Keratinocyte (primary cell): ENCODE results near the gene RAD51AP2. TPM values are rescaled to one million over a fixed set of nuclear protein-coding genes. Genes with fewer than 3 reads are reported as not detected.
A peak's percentile ranks its signal among the peaks of the same experiment; 100 is the strongest.

Experiments used
- DNase-seq: peaks from one replicate; pipeline ENCODE4 v3.0.0-alpha.2; 2011; ENCODE audit warnings: low read depth, missing footprints, low spot score
- FAIRE-seq: peaks from 2 replicates; lab custom pipeline; 2011; peaks lifted over from hg19 to GRCh38; lab: Jason Lieb, UNC
- H2AFZ ChIP-seq: 2 replicates; pipeline ENCODE4 v1.6.0; 2012; ENCODE audit warnings: low read length, control low read depth, inconsistent platforms; ENCODE audit not compliant: control insufficient read depth
- H3K27ac ChIP-seq: 2 replicates; pipeline ENCODE4 v1.5.1; 2011; ENCODE audit warnings: low read length; ENCODE audit not compliant: control insufficient read depth, insufficient read depth
- H3K27me3 ChIP-seq: 3 replicates; pipeline ENCODE4 v1.6.0; 2011; ENCODE audit warnings: low read length; ENCODE audit not compliant: control insufficient read depth, insufficient read depth; ENCODE audit errors: extremely low read depth
- H3K36me3 ChIP-seq, 2 experiments: 2 replicates in 1 of 2; 3 replicates in 1 of 2; pipeline ENCODE4 v1.5.1; 2011; ENCODE audit warnings: low read length in 2 of 2, mild to moderate bottlenecking in 1 of 2; ENCODE audit not compliant: control insufficient read depth in 2 of 2, insufficient read depth in 2 of 2; ENCODE audit errors: extremely low read depth in 1 of 2
- H3K4me1 ChIP-seq: 3 replicates; pipeline ENCODE4 v1.5.1; 2011; ENCODE audit warnings: low read length; ENCODE audit not compliant: control insufficient read depth, insufficient read depth; ENCODE audit errors: extremely low read depth
- H3K4me2 ChIP-seq: 3 replicates; pipeline ENCODE4 v1.6.0; 2011; ENCODE audit warnings: low read depth, low read length; ENCODE audit not compliant: control insufficient read depth, insufficient read depth; ENCODE audit errors: extremely low read depth
- H3K4me3 ChIP-seq, 3 experiments: fragments of 200-600 bp in 1 of 3; sonication (generic) in 1 of 3; 2 replicates in 2 of 3; 3 replicates in 1 of 3; pipeline ENCODE4 v1.5.1; 2011 to 2016; ENCODE audit warnings: low read length in 3 of 3, mild to moderate bottlenecking in 3 of 3, control low read depth in 2 of 3, inconsistent platforms in 1 of 3, low read depth in 1 of 3, mixed read lengths in 1 of 3, mixed run types in 1 of 3, moderate library complexity in 1 of 3; ENCODE audit not compliant: control insufficient read depth in 2 of 3, insufficient read depth in 2 of 3; ENCODE audit errors: extremely low read depth in 1 of 3
- H3K79me2 ChIP-seq: 2 replicates; pipeline ENCODE4 v1.6.0; 2012; ENCODE audit warnings: low read length; ENCODE audit not compliant: control insufficient read depth, insufficient read depth
- H3K9ac ChIP-seq: 3 replicates; pipeline ENCODE4 v1.6.0; 2011; ENCODE audit warnings: low read length; ENCODE audit not compliant: control insufficient read depth, insufficient read depth; ENCODE audit errors: extremely low read depth
- H3K9me1 ChIP-seq: 3 replicates; pipeline ENCODE4 v1.6.0; 2011; ENCODE audit warnings: low read length; ENCODE audit not compliant: control insufficient read depth, insufficient read depth; ENCODE audit errors: extremely low read depth
- H3K9me3 ChIP-seq: 2 replicates; pipeline ENCODE4 v1.5.1; 2012; ENCODE audit warnings: low read depth, low read length; ENCODE audit not compliant: control insufficient read depth
- H4K20me1 ChIP-seq: 3 replicates; pipeline ENCODE4 v1.6.0; 2011; ENCODE audit warnings: low read length; ENCODE audit not compliant: control insufficient read depth, insufficient read depth; ENCODE audit errors: extremely low read depth
- EZH2 ChIP-seq: IDR thresholded peaks from one replicate; pipeline ENCODE4 v1.6.1; 2012; ENCODE audit warnings: inconsistent platforms, mild to moderate bottlenecking, low read length, moderate library complexity
- dilution Hi-C: fragments of 300-500 bp; cut with MboI; formaldehyde crosslinking; loops from one replicate; pipeline ENCODE4 v1.7.0; 2020; ENCODE audit warnings: low sequenced_read_pairs; ENCODE audit not compliant: extremely low pct_ligation_motif_present
- polyA plus RNA-seq, 5 experiments: library from polyadenylated mRNA; depleted of rRNA in 3 of 5; stranded (reverse) in 3 of 5; stranded (forward) in 1 of 5; unstranded in 1 of 5; fragments of >200 nt; gene quantifications; 1 replicate in 1 of 5; 2 replicates in 3 of 5; 3 replicates in 1 of 5; pipeline versions ENCODE4 v1.2.1 to v1.2.3, GENCODE V29; 2011 to 2012; ENCODE audit warnings: missing spikeins in 2 of 5, low read depth in 1 of 5, low replicate concordance in 1 of 5
- TF ChIP-seq, protein P1 (sequence below), 3 experiments: IDR thresholded peaks in 1 of 3; conservative IDR thresholded peaks in 1 of 3; optimal IDR thresholded peaks in 1 of 3; 2 replicates in 2 of 3; 3 replicates in 1 of 3; pipeline versions ENCODE3 to v1.5.1; 2011; ENCODE audit warnings: low read length in 3 of 3, mild to moderate bottlenecking in 3 of 3, moderate library complexity in 2 of 3, control low read depth in 1 of 3, inconsistent platforms in 1 of 3; ENCODE audit not compliant: insufficient read depth in 2 of 3; ENCODE audit errors: extremely low read depth in 1 of 3

Gene RAD51AP2
- polyA plus RNA-seq, 1 donor (not counting 4 experiments of a cell fraction or from before 2014, with no cell fraction given), result 0.12 TPM

DNA sequence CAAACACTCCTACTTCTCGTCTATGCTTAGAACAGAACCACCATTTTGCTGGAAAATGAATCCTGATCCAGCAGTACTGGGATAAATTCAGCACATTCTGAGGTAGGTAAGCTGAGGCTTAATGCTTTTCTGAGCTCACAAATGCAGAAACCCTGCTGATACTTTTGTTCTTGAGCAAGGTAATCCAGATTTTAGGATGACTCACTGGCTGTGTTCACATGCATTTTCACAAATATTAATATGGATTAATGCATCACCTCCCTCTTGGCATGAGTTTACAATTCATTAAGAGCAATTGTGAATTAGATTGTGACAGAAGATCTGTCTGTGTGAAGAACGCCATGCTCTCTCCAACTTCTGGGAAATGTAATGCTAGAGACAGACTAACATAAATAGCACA lies 42.2 kb downstream of the RAD51AP2 start:
- no peak for DNase-seq
- Histone ChIP-seq H3K9me3 (no peaks in the 10 kb centered on the region), H3K9ac (no peak overlapping the region), H3K4me1 (peaks cover 36% of the 10 kb centered on the region), H3K4me3 (no peak overlapping the region), H3K9me1 (no peaks in the 10 kb centered on the region), H3K79me2 (no peaks in the 10 kb centered on the region), H3K27ac (peak overlapping the region; percentile 53), H4K20me1 (no peaks in the 10 kb centered on the region), H3K4me2 (peak overlapping the region; percentile 41), H3K36me3 (no peaks in the 10 kb centered on the region), H3K27me3 (no peaks in the 10 kb centered on the region), H2AFZ (no peak overlapping the region)
- peak; percentile 67 for FAIRE-seq
- dilution Hi-C loops, result no loop called here
- TF ChIP-seq EZH2, result no peak
- TF ChIP-seq, protein P1, sequence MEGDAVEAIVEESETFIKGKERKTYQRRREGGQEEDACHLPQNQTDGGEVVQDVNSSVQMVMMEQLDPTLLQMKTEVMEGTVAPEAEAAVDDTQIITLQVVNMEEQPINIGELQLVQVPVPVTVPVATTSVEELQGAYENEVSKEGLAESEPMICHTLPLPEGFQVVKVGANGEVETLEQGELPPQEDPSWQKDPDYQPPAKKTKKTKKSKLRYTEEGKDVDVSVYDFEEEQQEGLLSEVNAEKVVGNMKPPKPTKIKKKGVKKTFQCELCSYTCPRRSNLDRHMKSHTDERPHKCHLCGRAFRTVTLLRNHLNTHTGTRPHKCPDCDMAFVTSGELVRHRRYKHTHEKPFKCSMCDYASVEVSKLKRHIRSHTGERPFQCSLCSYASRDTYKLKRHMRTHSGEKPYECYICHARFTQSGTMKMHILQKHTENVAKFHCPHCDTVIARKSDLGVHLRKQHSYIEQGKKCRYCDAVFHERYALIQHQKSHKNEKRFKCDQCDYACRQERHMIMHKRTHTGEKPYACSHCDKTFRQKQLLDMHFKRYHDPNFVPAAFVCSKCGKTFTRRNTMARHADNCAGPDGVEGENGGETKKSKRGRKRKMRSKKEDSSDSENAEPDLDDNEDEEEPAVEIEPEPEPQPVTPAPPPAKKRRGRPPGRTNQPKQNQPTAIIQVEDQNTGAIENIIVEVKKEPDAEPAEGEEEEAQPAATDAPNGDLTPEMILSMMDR (optimal IDR thresholded peaks at IDR 0.05 in 1 of 3, IDR thresholded peaks at IDR 0.05 in 1 of 3, conservative IDR thresholded peaks at IDR 0.05 in 1 of 3; ENCODE audit: extremely low read depth in 1 of 3, insufficient read depth in 2 of 3, low read length in 3 of 3), result no peak

DNA sequence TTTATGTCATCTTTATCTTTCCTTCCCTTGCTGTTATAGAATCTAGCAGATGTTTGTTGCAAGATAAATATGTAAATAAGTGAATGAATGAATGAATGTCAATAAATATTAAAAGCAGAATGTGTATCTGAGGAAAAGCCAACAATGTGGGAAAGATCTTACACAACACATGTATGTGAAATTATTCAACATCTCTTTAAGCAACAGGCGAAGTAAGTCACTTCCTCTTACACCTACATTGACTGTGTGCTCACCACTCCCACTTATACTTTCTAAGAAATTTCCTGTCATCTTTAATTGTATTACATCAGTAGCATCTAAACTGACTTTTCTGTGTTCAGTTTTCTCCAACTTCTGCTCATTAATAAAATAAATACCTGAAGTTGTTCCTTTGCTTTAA lies 43.0 kb downstream of the RAD51AP2 start:
- dilution Hi-C loops, result no loop called here
- Histone ChIP-seq H3K4me3 (no peak overlapping the region), H3K36me3 (no peaks in the 10 kb centered on the region), H4K20me1 (no peaks in the 10 kb centered on the region), H3K4me1 (peaks cover 38% of the 10 kb centered on the region), H3K9ac (no peak overlapping the region), H3K9me3 (peaks cover 2% of the 10 kb centered on the region), H2AFZ (peak overlapping the region; percentile 9), H3K27me3 (no peaks in the 10 kb centered on the region), H3K4me2 (peak overlapping the region; percentile 41), H3K27ac (peak overlapping the region; percentile 53), H3K9me1 (no peaks in the 10 kb centered on the region), H3K79me2 (no peaks in the 10 kb centered on the region)
- no peak for FAIRE-seq
- no peak for DNase-seq
- TF ChIP-seq EZH2, result no peak
- TF ChIP-seq, protein P1 (optimal IDR thresholded peaks at IDR 0.05 in 1 of 3, IDR thresholded peaks at IDR 0.05 in 1 of 3, conservative IDR thresholded peaks at IDR 0.05 in 1 of 3; ENCODE audit: extremely low read depth in 1 of 3, insufficient read depth in 2 of 3, low read length in 3 of 3), result no peak
